ENCODE measurements around the gene IDE.

GRCh38 chr10:92530891-92531535 is 42.9 kb downstream of the IDE start:
- TF ChIP-seq, protein P1, sequence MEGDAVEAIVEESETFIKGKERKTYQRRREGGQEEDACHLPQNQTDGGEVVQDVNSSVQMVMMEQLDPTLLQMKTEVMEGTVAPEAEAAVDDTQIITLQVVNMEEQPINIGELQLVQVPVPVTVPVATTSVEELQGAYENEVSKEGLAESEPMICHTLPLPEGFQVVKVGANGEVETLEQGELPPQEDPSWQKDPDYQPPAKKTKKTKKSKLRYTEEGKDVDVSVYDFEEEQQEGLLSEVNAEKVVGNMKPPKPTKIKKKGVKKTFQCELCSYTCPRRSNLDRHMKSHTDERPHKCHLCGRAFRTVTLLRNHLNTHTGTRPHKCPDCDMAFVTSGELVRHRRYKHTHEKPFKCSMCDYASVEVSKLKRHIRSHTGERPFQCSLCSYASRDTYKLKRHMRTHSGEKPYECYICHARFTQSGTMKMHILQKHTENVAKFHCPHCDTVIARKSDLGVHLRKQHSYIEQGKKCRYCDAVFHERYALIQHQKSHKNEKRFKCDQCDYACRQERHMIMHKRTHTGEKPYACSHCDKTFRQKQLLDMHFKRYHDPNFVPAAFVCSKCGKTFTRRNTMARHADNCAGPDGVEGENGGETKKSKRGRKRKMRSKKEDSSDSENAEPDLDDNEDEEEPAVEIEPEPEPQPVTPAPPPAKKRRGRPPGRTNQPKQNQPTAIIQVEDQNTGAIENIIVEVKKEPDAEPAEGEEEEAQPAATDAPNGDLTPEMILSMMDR (IDR thresholded peaks at IDR 0.05) = no peak
- no peak for TF ChIP-seq POLR2A (IDR thresholded peaks at IDR 0.05)
